ENCODE results near the gene RAB38.

DNA sequence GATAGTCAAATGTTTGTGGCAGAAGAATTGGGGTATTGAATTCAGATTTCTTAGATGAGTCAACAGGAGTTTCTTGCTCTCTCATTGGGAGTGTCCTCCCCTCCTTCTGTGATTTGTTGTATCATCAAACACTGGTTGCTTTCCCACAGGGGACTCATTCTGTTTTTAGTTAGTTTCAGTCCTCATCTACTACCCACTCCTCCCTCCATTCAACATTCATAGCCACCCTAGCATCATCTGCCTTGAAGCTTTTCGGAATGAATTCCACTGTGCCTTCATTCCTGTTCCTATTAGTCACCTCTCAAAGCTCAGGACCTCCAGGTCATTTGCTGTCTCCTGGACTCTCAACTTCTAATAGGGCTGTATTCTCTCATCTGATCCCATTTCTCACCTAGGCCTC lies 31.5 kb upstream of the RAB38 start:
- TF ChIP-seq, protein P1, sequence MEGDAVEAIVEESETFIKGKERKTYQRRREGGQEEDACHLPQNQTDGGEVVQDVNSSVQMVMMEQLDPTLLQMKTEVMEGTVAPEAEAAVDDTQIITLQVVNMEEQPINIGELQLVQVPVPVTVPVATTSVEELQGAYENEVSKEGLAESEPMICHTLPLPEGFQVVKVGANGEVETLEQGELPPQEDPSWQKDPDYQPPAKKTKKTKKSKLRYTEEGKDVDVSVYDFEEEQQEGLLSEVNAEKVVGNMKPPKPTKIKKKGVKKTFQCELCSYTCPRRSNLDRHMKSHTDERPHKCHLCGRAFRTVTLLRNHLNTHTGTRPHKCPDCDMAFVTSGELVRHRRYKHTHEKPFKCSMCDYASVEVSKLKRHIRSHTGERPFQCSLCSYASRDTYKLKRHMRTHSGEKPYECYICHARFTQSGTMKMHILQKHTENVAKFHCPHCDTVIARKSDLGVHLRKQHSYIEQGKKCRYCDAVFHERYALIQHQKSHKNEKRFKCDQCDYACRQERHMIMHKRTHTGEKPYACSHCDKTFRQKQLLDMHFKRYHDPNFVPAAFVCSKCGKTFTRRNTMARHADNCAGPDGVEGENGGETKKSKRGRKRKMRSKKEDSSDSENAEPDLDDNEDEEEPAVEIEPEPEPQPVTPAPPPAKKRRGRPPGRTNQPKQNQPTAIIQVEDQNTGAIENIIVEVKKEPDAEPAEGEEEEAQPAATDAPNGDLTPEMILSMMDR (IDR thresholded peaks at IDR 0.05) = no peak
- no peak for TF ChIP-seq EZH2 (IDR thresholded peaks at IDR 0.05)
- TF ChIP-seq EZH2phosphoT487 (IDR thresholded peaks at IDR 0.05) = no peak

All from neural progenitor cell (in vitro differentiated cells).